Activated CD4-positive, alpha-beta T cell treated with anti-CD3 and anti-CD28 coated beads, Interleukin-10, Interleukin-2, amounts not matched to agents 100 ng/mL and 50 ng/mL, durations not matched to agents 16 hours and 8 hours (primary cell): Measurements from ENCODE around the gene PTPN1.
"Not testable (repeated sequence)": the region's sequence is repeated elsewhere in the genome, so short reads cannot be mapped to it uniquely, and the experiment has no call there.

Source experiments
- DNase-seq: peaks from one replicate; pipeline ENCODE4 v3.0.0-alpha.2; 2020

The PTPN1 gene

GRCh38 chr20:50560867-50561266 is 50.7 kb downstream of the PTPN1 start:
- DNase-seq = no peak

- peak; percentile 89 for DNase-seq
These were observed 51.3 kb downstream of the PTPN1 start for GRCh38 chr20:50561379-50562078.

GRCh38 chr20:50562262-50562701 is 52.1 kb downstream of the PTPN1 start:
- DNase-seq = no peak

- no peak for DNase-seq
These were observed 53.2 kb downstream of the PTPN1 start for GRCh38 chr20:50563133-50563944.

- DNase-seq = no peak
These were observed 55.2 kb downstream of the PTPN1 start for GRCh38 chr20:50565383-50565782.

GRCh38 chr20:50565871-50566270 is 55.7 kb downstream of the PTPN1 start:
- no peak for DNase-seq

- DNase-seq = peak; percentile 62
These were observed 57.8 kb downstream of the PTPN1 start for GRCh38 chr20:50567860-50568548.

- DNase-seq = no peak
These were observed 58.4 kb downstream of the PTPN1 start for GRCh38 chr20:50568549-50568942.

- not testable (repeated sequence) for DNase-seq
These were observed 59.3 kb downstream of the PTPN1 start for GRCh38 chr20:50569487-50569863.

- peak; percentile 81 for DNase-seq
These were observed 60.0 kb downstream of the PTPN1 start for GRCh38 chr20:50569864-50570836.

- no peak for DNase-seq
These were observed 61.3 kb downstream of the PTPN1 start for GRCh38 chr20:50571466-50571865.

- no peak for DNase-seq
These were observed 63.0 kb downstream of the PTPN1 start for GRCh38 chr20:50572938-50573777.

- no peak for DNase-seq
These were observed 63.9 kb downstream of the PTPN1 start for GRCh38 chr20:50574108-50574507.

GRCh38 chr20:50574586-50574985 is 64.4 kb downstream of the PTPN1 start:
- no peak for DNase-seq

GRCh38 chr20:50575865-50576720 is 65.9 kb downstream of the PTPN1 start:
- peak; percentile 71 for DNase-seq

- DNase-seq = no peak
These were observed 67.2 kb downstream of the PTPN1 start for GRCh38 chr20:50577175-50578018.

- no peak for DNase-seq
These were observed 68.0 kb downstream of the PTPN1 start for GRCh38 chr20:50578061-50578777.

GRCh38 chr20:50578778-50579165 is 68.6 kb downstream of the PTPN1 start:
- DNase-seq = no peak

- no peak for DNase-seq
These were observed 69.3 kb downstream of the PTPN1 start for GRCh38 chr20:50579511-50579910.
